ENCODE results near the gene KRTAP10-4.
"Not testable (repeated sequence)": the region's sequence is repeated elsewhere in the genome, so short reads cannot be mapped to it uniquely, and the experiment has no call there.

The KRTAP10-4 gene

GRCh38 chr21:44580231-44580821, 6.8 kb downstream of the KRTAP10-4 start, which contains the start of gene KRTAP10-5:
TSS of gene KRTAP10-5 (minus strand) at chr21:44580604. CDS start at chr21:44580578, 26 bp downstream.
- not testable (repeated sequence) for FAIRE-seq

GRCh38 chr21:44581158-44581557, 7.6 kb downstream of the KRTAP10-4 start:
- FAIRE-seq = no peak

- FAIRE-seq = no peak
Observed at GRCh38 chr21:44582055-44582454, 8.5 kb downstream of the KRTAP10-4 start.

GRCh38 chr21:44583089-44583799, 9.7 kb downstream of the KRTAP10-4 start:
- no peak for FAIRE-seq

- FAIRE-seq = no peak
Observed at GRCh38 chr21:44583800-44584147, 10.2 kb downstream of the KRTAP10-4 start.

GRCh38 chr21:44585892-44586291, 12.4 kb downstream of the KRTAP10-4 start:
- no peak for FAIRE-seq

- no peak for FAIRE-seq
Observed at GRCh38 chr21:44589094-44589493, 15.6 kb downstream of the KRTAP10-4 start.

GRCh38 chr21:44589586-44590305, 16.2 kb downstream of the KRTAP10-4 start:
- no peak for FAIRE-seq

GRCh38 chr21:44590311-44590721, 16.8 kb downstream of the KRTAP10-4 start:
- FAIRE-seq = no peak

GRCh38 chr21:44590897-44591800, 17.6 kb downstream of the KRTAP10-4 start:
- not testable (repeated sequence) for FAIRE-seq

GRCh38 chr21:44591801-44592130, 18.2 kb downstream of the KRTAP10-4 start:
- not testable (repeated sequence) for FAIRE-seq

- no peak for FAIRE-seq
Observed at GRCh38 chr21:44592446-44593311, 19.1 kb downstream of the KRTAP10-4 start, which contains the start of gene KRTAP10-6. TSS of gene KRTAP10-6 (minus strand) at chr21:44592505. CDS start at chr21:44592484, 21 bp downstream.

GRCh38 chr21:44593598-44594405, 20.3 kb downstream of the KRTAP10-4 start:
- FAIRE-seq = no peak

GRCh38 chr21:44594406-44594916, 20.9 kb downstream of the KRTAP10-4 start:
- no peak for FAIRE-seq

GRCh38 chr21:44595524-44595923, 22.0 kb downstream of the KRTAP10-4 start:
- FAIRE-seq = no peak

GRCh38 chr21:44596068-44596725, 22.7 kb downstream of the KRTAP10-4 start:
- no peak for FAIRE-seq

GRCh38 chr21:44598061-44598460, 24.5 kb downstream of the KRTAP10-4 start:
- no peak for FAIRE-seq

- FAIRE-seq = no peak
Observed at GRCh38 chr21:44599264-44600029, 25.9 kb downstream of the KRTAP10-4 start.
